ENCODE data around the gene FHAD1.
A peak's percentile ranks its signal among the peaks of the same experiment; 100 is the strongest.
"Not testable (repeated sequence)": the region's sequence is repeated elsewhere in the genome, so short reads cannot be mapped to it uniquely, and the experiment has no call there.

The FHAD1 gene

DNA sequence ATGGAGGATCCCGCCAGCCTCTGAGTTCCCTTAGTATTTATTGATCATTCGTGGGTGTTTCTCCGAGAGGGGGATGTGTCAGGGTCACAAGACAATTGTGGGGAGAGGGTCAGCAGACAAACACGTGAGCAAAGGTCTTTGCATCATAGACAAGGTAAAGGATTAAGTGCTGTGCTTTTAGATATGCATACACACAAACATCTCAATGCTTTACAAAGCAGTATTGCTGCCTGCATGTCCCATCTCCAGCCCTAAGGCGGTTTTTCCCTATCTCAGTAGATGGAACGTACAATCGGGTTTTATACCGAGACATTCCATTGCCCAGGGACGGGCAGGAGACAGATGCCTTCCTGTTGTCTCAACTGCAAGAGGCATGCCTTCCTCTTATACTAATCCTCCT lies 132.1 kb downstream of the FHAD1 start:
- DNase-seq, result not testable (repeated sequence)

DNA sequence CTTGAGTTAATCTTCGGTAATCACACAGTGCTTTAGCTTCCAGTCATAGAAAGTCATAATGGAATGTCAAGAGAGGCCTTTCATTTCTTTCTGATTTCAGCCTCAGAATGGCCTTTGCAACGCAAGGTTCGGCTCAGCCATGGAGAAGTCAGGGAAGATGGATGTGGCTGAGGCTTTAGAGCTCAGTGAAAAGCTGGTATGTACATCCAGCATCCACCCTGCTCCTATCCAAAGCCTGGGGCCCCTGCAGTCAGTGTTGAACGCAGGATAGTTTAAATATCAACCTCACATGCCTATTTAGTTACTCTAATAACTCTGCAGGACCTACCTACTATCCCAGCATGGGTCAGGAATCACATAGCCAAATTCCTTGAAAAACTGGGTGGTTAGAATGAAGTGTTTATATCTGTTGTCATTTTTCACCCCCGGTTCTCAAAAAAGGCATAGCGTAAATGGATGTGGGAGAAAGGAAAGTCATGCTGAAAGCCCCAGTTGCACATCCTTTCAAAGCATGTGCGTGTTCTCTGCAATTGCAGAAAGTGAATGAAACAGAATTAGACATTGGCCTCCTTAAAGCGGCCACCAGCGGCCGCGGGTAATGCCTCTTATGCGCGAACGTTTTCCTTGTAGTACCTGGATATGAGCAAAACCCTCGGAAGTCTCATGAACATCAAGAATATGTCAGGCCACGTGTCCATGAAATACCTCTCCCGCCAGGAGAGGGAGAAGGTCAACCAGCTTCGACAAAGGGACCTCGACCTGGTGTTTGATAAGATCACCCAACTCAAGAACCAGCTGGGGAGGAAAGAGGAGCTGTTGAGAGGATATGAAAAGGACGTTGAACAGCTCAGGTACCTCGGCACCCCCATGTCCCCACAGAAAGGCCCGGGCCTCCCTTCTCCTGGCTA lies 133.8 kb downstream of the FHAD1 start:
- no peak for DNase-seq

DNA sequence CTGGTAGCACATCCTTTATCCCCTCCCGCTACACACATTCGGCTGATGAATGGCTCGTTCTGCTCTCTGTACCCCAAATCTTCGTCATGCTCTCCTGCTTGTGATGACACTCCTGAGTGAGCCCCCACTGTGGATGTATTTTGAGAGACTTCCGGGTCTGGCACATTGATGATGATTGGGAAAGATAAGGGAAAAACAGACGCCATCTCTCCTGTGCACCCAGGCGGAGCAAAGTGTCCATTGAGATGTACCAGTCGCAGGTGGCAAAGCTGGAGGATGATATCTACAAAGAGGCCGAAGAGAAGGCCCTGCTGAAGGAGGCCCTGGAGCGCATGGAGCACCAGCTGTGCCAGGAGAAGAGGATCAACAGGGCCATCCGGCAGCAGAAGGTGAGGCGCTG lies 134.8 kb downstream of the FHAD1 start:
- DNase-seq, result no peak

DNA sequence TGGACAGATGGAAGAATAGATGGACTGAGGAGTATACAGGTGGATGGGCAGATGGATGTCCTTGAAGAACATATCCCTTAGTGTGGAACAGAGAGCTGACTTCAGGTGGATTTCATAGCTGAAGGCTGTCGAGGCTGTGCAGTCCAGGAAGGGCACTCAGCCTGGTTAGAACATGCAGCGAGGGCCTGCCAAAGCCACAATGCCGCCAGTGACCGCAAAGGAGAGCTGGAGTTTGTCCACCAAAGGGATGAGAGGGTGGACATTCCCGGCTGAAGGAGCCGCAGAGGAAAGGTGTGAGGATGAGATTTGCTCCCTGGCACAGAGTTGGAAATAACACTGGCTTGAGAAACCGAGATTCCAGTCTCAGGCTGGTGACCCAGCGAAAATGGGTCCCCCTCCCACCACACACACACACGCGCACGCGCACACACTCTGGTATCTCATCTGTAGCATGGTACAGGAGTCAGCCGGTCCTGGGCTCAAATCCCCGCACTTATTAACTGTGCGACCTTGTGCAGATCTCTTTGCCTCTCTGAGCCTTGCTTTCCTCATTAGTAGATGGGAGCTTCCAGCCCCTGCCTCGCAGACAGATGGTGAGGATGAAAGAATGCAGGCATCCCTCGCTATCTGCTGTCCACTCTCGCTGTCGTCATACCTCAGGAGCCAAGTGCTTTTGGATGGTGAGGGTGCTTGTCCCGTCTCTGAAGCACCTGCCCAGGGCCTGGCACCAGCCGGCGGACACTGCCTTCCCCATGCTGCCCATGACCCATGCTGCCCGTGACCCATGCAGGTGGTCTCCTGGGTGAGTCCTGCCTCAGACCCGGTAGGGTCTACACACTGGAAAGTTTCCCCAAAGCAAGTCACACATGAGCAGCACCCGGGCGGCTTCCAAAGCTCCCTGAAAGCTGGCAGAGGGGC lies 135.8 kb downstream of the FHAD1 start:
- no peak for DNase-seq

DNA sequence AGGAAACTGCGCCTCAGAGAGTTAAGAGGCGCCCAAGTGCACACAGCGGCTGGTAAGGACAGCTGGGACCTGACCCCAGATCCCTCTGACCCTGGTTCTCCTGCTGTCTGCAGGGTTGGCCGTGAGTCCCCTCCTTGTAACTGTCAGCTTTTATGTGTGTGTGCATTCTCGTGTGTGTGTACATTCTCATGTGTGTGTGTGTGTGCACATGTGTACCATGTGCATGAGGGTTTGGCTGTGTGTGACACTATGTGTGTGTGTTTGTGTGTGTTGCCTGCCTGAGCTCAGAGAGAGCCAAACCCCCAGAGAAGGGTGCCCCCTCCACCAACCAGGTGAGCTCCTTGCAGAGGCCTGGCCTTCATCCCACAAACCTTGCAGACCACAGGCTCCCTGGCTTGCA lies 136.8 kb downstream of the FHAD1 start:
- DNase-seq, result no peak

DNA sequence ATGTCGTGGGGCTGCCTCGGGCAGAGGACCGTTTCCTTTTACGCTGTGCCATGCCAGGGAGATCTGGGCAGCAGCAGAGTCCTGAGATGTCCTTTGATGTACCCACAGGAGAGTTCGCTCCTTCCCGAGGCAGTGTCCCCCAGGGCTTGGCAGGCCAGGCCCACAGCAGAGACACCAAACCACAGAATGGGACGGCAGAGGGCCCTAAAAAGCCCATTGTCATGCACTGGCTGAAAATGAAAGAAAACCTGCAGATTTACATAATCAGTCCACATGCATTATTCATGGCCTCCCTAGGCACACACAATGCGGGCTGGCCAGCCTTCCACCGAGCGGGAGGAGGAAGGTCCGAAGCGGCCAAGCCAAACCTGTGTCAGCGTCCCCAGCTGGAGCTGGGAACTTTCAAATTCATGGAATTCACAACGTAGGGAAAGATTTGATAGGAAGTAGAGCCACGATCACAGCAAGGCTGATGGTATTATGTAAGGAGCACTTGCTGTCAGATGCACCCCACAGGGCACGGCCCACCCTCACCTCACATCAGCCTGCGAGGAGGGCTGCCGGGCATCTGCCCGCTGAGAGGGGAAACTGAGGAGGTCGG lies 137.4 kb downstream of the FHAD1 start:
- DNase-seq, result peak; percentile 65

DNA sequence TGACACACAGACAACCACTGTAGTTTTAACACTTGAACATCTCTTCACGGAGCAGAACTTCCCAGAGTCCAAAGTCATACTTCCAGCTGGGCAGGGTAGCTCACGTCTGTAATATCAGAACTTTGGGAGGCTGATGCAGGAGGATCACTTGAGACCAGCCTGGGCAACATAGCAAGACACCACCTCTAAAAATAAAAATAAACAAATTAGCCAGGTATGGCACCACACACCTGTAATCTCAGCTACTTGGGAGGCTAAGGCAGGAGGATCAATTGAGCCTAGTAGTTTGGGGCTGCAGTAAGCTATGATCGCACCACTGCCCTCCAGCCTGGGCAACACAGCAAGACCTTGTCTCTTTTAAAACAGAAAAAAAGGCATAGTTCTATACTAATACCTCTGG lies 138.4 kb downstream of the FHAD1 start:
- no peak for DNase-seq

DNA sequence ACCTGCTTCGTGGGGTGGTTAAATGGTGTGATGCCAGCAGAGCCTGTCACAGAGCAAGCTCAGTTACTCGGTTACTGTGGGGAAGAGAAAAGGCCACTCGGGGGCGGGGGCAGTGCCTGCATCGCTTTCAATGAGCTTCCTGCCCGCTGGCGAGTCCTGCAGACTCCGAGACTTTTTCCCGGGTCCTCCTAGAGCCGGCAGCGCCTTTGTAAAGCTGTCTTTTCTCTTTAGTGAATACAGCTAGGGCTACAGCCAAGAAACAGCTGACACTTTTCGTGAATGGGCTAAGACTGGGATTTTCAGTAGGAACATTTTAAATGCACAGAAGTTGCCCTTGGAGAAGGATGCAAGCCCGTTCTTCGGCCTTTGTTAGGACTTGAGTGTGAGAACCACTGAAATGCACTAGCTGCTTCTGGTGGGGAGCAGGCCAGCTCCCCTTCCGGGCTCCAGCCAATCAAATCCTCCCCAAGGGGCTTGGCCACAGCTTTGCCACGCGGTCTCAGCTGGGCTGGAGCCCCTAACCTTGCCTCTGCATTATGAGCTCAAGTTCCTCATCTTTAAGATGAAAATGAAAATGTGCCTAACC lies 139.2 kb downstream of the FHAD1 start:
- DNase-seq, result peak; percentile 28

DNA sequence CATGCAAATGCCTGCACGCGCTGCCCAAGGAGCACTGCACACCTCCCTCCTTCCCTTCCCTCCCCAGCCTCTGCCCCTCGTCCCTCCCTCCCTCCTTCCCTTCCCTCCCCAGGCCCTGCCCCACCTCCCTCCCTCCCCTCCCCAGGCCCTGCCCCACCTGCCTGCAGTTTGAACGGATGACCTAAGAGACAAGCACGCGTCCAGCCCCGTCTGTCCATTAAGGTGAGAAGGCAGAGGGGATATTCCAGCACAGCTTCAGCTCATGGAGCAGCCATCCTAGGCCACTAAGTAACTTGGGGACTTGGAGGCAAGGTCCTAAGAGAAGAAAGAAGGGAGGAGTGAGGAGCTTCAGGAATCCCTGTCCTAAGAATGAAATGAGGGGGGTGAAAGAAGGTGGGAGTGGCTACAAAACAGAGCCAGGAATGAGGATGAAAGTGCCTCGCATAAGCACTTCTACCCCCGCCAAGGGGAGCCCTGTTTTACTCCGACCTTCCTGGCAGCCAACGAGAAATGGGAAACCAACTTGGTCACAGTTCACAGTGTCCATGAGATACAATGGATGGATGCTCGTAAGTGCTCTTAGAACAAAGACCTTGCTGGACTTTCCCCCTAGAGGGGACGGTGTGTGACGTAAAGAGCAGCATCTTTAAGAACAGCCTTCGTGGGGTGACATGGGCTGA lies 141.3 kb downstream of the FHAD1 start:
- no peak for DNase-seq

DNA sequence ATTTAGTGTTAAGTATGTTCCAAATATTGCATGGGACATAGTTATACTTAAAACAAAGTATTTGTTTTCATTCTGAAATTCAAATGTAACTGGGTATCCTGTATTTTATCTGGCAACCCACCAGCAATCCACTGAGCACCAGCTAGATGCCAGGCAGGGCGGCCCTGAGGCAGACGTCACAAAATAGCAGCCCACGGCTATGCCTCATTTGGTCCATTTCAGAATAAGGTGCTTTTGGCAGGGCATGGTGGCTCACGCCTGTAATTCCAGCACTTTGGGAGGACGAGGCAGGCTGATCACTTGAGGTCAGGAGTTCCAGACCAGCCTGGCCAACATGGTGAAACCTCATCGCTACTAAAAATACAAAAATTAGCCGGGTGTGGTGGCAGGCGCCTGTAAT lies 142.8 kb downstream of the FHAD1 start:
- not testable (repeated sequence) for DNase-seq

DNA sequence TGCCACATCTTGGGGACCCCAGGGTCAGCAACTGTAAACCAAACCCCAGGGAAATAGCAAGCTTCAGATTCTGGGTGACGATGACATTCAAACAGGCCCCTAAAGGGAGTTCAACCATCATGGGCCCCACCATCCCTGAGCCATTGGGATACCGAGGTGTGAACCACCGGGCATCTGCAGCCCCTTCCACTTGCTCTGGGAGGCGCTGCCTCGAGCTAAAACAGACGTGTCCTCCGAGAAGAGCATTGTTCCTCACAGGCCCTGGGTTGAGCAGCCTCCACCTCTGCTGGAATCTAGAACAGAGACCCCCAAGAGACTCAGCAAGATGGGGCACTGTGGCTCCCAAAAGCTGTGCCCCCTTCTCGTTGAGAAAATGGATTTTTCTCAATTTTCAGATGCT lies 143.6 kb downstream of the FHAD1 start:
- DNase-seq, result no peak

DNA sequence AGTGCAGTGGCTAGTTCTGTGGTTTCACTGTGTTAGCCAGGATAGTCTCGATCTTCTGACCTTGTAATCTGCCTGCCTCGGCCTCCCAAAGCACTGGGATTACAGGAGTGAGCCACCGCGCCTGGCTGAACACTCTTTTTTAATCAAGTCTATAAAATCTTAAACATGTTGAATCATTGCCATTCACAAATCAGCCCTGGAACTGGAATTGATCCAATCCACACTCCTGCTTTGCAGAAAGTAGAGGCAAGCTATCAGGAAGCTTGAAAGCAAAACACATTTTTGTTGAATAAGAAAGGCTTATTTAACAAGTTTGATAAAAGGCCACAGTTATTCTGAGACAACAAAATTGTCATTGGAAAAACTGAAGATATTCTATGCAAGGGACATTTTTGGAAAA lies 144.3 kb downstream of the FHAD1 start:
- no peak for DNase-seq

DNA sequence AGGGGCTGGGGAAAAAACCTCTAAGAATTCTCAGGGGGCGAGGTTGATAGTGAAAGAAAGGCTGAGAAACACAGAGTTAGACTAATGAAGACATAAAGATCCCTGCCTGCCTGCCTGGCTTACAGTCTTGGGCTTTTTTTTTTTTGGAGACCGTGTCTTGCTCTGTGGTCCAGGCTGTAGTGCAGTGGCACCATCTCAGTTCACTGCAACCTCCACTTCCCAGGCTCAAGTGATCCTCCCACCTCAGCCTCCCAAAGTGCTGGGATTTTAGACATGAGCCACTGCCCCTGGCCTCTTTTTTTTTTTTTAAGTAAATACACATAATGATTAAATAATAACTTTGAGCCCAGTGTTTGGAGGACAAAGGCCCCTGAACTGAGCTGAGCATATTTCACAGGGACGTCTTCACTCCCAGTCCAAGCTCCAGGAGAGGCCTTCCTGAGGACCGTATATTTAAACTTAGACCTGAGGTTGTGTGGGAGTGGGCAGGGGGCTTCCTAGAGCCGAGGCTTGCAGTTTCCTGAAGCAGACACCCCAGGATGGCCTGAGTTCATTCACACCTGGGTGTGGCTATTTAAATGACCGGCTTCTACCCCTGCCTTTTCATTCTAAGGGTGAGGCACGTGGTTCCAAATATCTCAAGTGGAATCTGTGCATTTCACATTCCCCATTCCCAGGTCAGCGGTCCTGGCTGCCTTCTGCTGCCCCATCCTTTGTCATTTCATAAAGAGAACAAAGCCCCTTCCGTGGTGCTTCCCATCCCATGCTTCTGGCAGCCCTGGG lies 146.6 kb downstream of the FHAD1 start:
- no peak for DNase-seq

DNA sequence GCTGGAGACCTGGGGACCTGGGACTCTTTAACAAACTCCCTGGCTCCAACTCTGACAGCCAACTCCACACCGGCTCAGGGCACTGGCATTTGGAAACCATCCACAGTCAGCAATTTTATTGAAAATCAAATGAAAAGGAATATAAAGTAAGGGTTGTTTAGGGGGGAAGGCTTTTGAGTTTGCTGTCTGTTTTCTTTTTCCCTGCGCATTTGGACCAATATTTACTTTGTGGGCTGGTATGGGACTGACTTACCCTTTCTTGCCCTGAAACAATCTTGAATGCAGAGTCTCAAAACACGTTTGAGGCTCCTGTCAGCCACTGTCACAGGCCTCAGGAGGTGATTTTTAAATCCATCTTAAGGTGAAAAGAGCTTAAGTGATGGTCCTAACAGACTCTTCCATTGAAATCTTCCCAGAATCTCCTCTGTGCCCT lies 147.3 kb downstream of the FHAD1 start:
- no peak for DNase-seq

DNA sequence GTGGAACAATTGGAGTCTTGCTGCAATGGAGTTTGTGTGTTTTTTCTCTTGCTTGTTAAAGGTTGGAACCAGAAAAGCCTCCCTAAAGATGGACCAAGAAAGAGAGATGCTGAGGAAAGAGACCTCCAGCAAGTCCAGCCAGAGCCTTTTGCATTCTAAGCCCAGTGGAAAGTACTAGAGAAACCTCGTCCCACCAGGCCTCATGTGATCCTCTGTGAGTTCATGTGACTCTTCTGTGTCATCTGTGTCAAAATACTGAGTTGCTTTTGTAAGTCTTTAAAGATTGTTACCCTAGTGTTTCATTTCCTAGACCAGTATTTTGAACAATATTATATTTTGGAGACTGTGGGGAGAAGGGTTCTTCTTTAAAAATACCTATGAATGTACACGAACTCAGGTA lies 150.2 kb downstream of the FHAD1 start:
- peak; percentile 56 for DNase-seq

DNA sequence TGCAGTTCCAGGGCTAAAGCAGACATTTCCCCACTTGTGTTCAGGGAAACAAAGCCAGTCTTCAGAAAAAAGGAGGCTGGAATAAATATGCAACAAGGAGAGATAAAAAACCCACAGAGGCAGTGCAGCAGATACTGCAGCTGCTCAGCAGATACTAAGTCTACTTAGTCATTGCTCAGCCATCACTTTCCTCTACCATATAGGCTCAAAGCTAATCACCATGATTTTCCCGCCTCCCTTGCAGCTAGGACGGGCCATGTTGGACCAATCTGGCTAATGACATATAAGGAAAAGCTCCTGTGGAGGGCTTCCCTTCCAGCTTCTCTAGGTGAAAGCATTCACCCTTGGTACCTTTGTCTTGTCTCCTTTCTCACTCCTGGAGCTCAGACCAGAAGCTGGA lies 152.7 kb downstream of the FHAD1 start:
- DNase-seq, result no peak

DNA sequence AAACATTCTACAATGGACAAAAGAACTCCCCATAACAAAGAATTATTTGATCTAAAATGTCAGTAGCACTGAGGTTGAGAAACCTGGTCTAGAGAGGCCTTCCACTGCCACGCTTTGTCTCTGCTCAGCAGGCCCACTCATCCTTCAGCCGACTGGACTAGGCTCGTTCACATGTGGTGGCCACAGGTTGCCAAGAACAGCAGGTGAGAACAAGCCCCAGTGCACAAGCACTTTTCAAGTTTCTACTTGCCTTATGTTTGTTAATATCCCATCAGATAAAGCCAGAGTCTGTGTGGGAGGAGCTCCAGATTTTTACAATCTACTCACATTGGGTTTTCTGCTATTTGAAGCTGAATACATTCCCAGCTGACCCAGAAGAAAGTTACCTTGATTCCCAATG lies 153.6 kb downstream of the FHAD1 start:
- DNase-seq, result no peak

DNA sequence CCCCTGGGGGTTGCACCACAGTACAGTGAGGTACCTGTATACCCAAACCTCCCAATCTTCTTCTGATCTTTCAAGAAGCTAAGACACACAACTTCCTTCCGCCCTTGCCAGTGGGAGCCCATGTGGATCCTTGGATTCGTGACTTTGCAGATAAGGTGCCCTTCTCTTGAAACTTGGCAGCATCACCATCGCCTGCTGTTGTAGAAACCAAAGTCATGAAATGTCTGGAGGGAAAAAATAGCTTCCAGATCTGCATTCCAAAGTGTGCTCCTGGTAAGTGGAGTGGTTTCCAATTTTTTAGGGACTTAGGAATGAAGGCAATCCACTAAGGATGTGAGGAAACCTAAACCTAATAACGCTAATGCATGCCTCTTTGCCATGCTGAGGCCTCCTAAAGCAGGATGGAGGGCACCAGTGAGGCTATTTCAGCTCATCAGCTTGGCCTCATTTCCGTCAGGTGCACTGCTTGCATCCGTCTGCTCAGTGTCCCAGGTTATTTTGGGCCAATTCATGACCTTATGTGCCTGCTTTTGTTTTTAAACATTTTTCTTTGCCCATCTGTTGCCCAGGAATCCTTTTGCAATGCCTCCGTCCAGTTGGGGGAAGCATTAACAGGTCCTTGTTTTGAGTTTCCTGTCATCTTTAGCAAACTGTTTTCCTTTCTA lies 154.5 kb downstream of the FHAD1 start:
- DNase-seq, result no peak

DNA sequence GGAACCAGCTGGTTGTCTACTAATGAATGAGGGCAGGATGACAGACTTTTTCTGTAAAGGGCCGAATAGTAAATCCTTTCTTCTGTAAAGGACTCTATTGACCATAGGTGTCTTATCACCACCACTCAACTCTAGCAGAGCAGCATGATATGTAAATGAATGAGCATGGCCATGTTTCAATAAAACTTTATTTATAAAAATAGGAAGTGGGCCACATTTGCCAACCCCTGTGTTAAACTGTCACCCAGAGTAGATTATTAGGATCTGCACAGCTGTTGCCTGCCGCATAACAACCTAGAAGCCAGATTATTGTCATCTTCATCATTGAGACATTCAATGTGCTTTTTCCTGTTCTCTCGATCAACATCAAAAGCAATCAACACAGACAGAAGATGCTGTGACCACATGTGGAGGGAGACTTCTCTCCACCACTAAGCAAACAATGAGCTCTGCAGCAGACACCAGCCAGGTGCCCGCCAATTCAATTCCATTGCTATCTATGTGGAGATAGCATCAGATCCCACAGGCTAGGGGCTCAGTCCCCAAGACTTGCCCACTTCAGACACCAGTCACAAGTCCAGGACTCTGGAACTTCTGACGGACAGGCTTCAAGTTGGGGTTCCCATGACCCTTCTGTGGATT lies 155.9 kb downstream of the FHAD1 start:
- no peak for DNase-seq

DNA sequence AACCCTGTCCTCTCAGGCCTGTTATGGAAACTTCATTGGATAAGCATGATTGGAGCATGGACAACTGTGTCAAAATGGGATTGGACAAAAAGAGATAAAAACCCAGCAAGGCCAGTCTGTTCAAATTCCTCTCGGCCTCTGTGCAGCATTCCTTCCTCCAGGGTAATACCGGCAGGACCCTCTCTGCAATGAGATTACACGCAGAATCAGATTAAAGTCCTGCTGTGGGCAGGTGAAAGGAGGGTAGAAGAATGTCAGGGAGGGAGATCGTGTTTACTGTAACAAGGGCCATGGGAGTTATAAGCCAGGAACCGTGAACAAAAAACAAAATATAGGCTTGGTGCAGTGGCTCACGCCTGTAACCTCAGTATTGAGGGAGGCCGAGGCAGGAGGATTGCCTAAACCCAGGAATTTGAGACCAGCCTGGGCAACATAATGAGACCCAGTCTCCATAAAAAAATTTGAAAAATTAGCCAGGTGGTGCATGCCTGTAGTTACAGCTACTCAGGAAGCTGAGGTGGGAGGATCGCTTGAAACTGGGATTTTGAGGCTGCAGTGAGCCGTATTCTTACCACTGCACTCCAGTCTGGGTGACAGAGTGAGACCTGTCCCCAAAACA lies 157.0 kb downstream of the FHAD1 start:
- DNase-seq, result no peak

Data from inflammatory macrophage treated with lipopolysaccharide for 4 hours (primary cell).